ENCODE measurements around the gene HCK.

The HCK gene

DNA sequence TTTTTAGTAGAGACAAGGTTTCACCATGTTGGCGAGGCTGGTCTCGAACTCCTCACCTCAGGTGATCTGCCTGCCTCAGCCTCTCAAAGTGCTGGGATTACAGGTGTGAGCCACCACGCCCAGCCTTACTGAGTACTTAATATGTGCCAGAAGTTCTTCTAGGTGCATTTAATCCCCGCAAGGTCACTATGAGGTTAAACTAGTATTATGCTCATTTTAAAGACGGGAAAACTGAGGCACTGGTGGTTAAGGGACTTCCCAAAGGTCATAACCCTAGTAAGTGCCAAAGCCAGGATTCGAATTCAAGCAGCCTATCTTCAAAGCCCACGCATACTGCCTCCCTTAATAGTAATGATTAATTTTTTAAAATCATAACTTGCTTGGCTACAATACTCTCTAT, 42.5 kb upstream of the HCK start:
- DNase-seq (ENCODE audit: extremely low read depth, low read depth), result no peak
- no peak overlapping the region for H3K4me3 ChIP-seq (replicated peaks; ENCODE audit: low read depth, low read length)
- TF ChIP-seq, protein P1, sequence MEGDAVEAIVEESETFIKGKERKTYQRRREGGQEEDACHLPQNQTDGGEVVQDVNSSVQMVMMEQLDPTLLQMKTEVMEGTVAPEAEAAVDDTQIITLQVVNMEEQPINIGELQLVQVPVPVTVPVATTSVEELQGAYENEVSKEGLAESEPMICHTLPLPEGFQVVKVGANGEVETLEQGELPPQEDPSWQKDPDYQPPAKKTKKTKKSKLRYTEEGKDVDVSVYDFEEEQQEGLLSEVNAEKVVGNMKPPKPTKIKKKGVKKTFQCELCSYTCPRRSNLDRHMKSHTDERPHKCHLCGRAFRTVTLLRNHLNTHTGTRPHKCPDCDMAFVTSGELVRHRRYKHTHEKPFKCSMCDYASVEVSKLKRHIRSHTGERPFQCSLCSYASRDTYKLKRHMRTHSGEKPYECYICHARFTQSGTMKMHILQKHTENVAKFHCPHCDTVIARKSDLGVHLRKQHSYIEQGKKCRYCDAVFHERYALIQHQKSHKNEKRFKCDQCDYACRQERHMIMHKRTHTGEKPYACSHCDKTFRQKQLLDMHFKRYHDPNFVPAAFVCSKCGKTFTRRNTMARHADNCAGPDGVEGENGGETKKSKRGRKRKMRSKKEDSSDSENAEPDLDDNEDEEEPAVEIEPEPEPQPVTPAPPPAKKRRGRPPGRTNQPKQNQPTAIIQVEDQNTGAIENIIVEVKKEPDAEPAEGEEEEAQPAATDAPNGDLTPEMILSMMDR (IDR thresholded peaks at IDR 0.05; ENCODE audit: low read depth, low read length, missing control alignments), result no peak

DNA sequence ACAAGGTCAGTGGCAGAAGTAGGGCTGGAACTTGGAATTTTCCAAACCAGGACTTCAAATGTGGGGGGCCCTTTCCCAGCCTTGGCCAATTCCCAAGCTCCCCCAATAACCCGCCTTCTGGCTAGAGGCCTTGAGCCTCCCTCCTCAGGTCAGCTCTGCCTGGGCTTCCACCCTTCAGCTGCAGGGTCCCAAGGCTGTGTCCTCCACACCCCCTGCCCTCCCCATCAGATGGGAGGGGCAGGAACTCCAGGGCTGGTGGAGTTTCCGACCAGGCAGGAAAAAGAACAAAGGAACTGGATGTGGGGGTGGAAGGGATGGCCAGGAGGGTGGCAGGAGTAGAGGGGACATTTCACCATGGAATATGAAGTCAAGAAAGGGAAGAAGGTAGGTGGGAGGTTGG, 41.9 kb upstream of the HCK start, which contains the start of gene CCM2L:
TSS of gene CCM2L (plus strand) at position 338 of the 400 bp plus-strand sequence. CDS start at position 355, 17 bp downstream.
- H3K4me3 ChIP-seq (replicated peaks; ENCODE audit: low read depth, low read length), result no peak within 1 kb of the TSS
- no peak for DNase-seq (ENCODE audit: extremely low read depth, low read depth)
- TF ChIP-seq, protein P1 (IDR thresholded peaks at IDR 0.05; ENCODE audit: low read depth, low read length, missing control alignments), result no peak

DNA sequence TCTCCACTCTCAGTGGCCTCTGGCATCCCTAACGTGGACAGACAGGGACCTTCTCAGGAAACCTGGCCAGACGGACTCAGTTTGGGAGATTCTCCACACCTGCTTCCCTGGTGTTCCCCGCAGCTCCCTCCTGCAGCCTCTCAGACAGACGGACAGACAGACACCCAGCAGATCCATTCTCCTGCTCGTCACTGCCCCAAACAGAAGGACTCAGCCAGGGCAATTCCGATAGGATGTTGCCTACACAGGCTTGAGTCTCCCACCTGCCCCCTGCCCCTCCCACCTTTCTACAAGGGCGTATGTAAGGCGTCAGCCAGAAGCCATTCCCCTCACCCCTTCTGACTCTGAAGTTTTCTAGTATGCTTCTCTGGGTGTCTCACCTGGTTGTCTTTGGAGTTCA, 41.4 kb upstream of the HCK start:
- TF ChIP-seq, protein P1 (IDR thresholded peaks at IDR 0.05; ENCODE audit: low read depth, low read length, missing control alignments), result no peak
- no peak for DNase-seq (ENCODE audit: extremely low read depth, low read depth)
- no peak overlapping the region for H3K4me3 ChIP-seq (replicated peaks; ENCODE audit: low read depth, low read length)

DNA sequence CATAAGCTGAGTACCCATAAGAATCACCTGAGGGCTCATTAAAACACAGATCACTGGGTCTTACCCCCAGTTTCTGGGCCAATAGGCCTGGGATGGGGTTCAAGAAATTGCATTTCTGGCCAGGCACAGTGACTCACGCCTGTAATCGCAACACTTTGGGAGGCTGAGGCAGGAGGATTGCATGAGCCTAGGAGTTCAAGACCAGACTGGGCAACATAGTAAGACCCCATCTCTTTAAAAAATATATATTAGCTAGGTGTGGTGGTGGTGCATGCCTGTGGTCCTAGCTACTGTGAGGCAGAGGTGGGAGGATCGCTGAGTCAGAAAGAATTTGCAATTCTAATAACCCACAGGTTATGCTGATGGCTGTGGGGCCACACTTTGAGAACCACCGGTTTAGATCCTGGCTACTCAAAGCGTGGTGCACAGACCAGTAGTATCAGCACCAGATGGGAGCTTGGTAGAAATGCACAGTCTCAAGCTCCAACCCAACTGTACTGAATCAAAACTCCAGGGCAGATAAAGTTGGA, 39.8 kb upstream of the HCK start:
- no peak overlapping the region for H3K4me3 ChIP-seq (replicated peaks; ENCODE audit: low read depth, low read length)
- DNase-seq (ENCODE audit: extremely low read depth, low read depth), result no peak
- TF ChIP-seq, protein P1 (IDR thresholded peaks at IDR 0.05; ENCODE audit: low read depth, low read length, missing control alignments), result no peak

DNA sequence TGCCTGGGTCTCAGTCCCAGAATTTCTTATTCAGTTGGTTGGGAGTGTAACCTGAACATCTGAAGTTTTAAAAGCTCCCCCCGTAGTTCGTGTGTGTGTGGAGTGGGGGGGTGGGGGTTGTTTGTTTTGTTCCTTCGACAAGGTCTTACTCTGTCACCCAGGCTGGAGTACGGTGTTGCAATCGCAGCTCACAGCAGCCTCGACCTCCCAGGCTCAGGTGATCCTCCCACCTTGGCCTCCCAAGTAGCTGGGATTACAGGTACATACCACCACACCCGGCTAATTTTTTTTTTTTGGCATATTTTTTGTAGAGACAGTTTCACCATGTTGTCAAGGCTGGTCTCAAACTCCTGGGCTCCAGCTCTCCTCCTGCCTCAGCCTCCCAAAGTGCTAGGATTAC, 38.7 kb upstream of the HCK start:
- TF ChIP-seq, protein P1 (IDR thresholded peaks at IDR 0.05; ENCODE audit: low read depth, low read length, missing control alignments), result no peak
- no peak for DNase-seq (ENCODE audit: extremely low read depth, low read depth)

DNA sequence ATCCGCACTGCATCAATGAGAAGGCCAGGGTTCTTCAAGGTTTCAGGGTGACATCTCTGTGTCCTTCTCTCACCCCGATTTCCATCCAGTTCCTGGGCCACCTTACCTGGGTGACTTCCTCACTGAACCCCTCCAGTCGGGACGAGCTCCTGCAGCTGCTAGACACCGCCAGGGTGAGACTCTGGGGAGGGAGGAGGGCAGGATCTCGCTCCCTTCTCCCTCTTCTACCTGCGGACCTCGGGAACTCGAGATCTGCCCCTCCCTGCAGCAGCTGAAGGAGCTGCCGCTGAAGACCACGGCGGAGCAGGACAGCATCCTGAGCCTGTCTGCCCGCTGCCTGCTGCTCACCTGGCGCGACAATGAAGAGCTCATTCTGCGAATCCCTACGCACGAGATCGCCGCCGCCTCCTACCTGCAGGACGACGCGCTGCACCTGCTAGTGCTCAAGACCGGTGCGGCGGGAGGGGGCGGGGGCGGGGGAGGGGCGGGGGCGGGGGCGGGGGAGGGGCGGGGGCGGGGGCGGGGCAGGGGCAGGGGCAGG, 34.3 kb upstream of the HCK start:
- H3K4me3 ChIP-seq (replicated peaks; ENCODE audit: low read depth, low read length), result no peak overlapping the region
- no peak for DNase-seq (ENCODE audit: extremely low read depth, low read depth)
- TF ChIP-seq, protein P1 (IDR thresholded peaks at IDR 0.05; ENCODE audit: low read depth, low read length, missing control alignments), result no peak

More for the DNA sequence above, 38.7 kb upstream of the HCK start:
- H3K4me3 ChIP-seq (replicated peaks; ENCODE audit: low read depth, low read length), result no peak overlapping the region
